DND-41 (cell line): Measurements from ENCODE around the gene CXCR2.

ENCODE experiments used
- ATAC-seq: fragments of 200-7000 bp; cut with Tn5 transposase; 3 replicates; pipeline ENCODE4 v1.9.1; 2021; ENCODE audit warnings: low read depth; ENCODE audit not compliant: insufficient read depth
- DNase-seq: peaks from one replicate; pipeline ENCODE4 v3.0.0-alpha.2; 2020
- H2AFZ ChIP-seq: 2 replicates; pipeline ENCODE4 v1.6.0; 2012; ENCODE audit warnings: low read depth, low read length
- H3K27ac ChIP-seq: 2 replicates; pipeline ENCODE4 v1.5.1; 2012; ENCODE audit warnings: low read length, inconsistent platforms
- H3K27me3 ChIP-seq: fragments of 200-600 bp; sonication (generic); 2 replicates; pipeline ENCODE4 v1.6.0; 2012; ENCODE audit warnings: low read length, mild to moderate bottlenecking, inconsistent platforms; ENCODE audit not compliant: insufficient read depth, poor library complexity
- H3K36me3 ChIP-seq: 2 replicates; pipeline ENCODE4 v1.5.1; 2012; ENCODE audit warnings: low read length, inconsistent platforms; ENCODE audit not compliant: insufficient read depth
- H3K4me1 ChIP-seq: 2 replicates; pipeline ENCODE4 v1.5.1; 2012; ENCODE audit warnings: mild to moderate bottlenecking, low read length; ENCODE audit not compliant: insufficient read depth
- H3K4me2 ChIP-seq: 2 replicates; pipeline ENCODE4 v1.6.0; 2012; ENCODE audit warnings: mild to moderate bottlenecking, moderate library complexity, low read length, inconsistent platforms; ENCODE audit not compliant: insufficient read depth
- H3K4me3 ChIP-seq, 2 experiments: fragments of 200-600 bp in 1 of 2; shearing (Covaris generic) in 1 of 2; 2 replicates each; pipeline ENCODE4 v1.5.1; 2012 to 2016; ENCODE audit warnings: inconsistent platforms in 2 of 2, low read length in 2 of 2, mild to moderate bottlenecking in 2 of 2, low read depth in 1 of 2, moderate library complexity in 1 of 2
- H3K79me2 ChIP-seq: 2 replicates; pipeline ENCODE4 v1.6.0; 2012; ENCODE audit warnings: low read length, inconsistent platforms; ENCODE audit not compliant: insufficient read depth
- H3K9ac ChIP-seq: 2 replicates; pipeline ENCODE4 v1.6.0; 2012; ENCODE audit warnings: low read depth, mild to moderate bottlenecking, inconsistent platforms, low read length, moderate library complexity
- H3K9me3 ChIP-seq: 2 replicates; pipeline ENCODE4 v1.5.1; 2012; ENCODE audit warnings: low read length, moderate library complexity, mild to moderate bottlenecking, inconsistent platforms; ENCODE audit not compliant: insufficient read depth, severe bottlenecking
- H4K20me1 ChIP-seq: 2 replicates; pipeline ENCODE4 v1.6.0; 2012; ENCODE audit warnings: low read length; ENCODE audit not compliant: insufficient read depth
- CTCF ChIP-seq: IDR thresholded peaks from 2 replicates; pipeline ENCODE4 v1.5.1; 2012; ENCODE audit warnings: borderline replicate concordance, low read length, moderate library complexity, mild to moderate bottlenecking; ENCODE audit not compliant: poor library complexity, severe bottlenecking; ENCODE audit errors: extremely low read depth
- EZH2 ChIP-seq: IDR thresholded peaks from 3 replicates; pipeline ENCODE4 v1.6.1; 2012; ENCODE audit warnings: borderline replicate concordance, low read depth, mild to moderate bottlenecking, moderate library complexity, low read length, inconsistent platforms; ENCODE audit not compliant: severe bottlenecking

Gene CXCR2

GRCh38 chr2:218152172-218152571 lies 26.3 kb downstream of the CXCR2 start:
- Histone ChIP-seq H3K36me3 (no peaks in the 10 kb centered on the region), H3K4me2 (no peak overlapping the region), H4K20me1 (no peaks in the 10 kb centered on the region), H3K9me3 (no peaks in the 10 kb centered on the region), H3K27me3 (peaks cover 20% of the 10 kb centered on the region), H3K79me2 (no peaks in the 10 kb centered on the region), H3K27ac (no peak overlapping the region), H3K4me1 (no peaks in the 10 kb centered on the region), H3K4me3 (no peak overlapping the region), H3K9ac (no peak overlapping the region), H2AFZ (no peak overlapping the region)
- no peak for DNase-seq
- no peak for ATAC-seq
- TF ChIP-seq EZH2 (no peak), CTCF (no peak)

- Histone ChIP-seq H3K9ac (no peak overlapping the region), H3K4me1 (no peaks in the 10 kb centered on the region), H3K27me3 (peaks cover 21% of the 10 kb centered on the region), H3K36me3 (no peaks in the 10 kb centered on the region), H3K79me2 (no peaks in the 10 kb centered on the region), H3K4me2 (no peak overlapping the region), H2AFZ (no peak overlapping the region), H3K9me3 (no peaks in the 10 kb centered on the region), H3K27ac (no peak overlapping the region), H3K4me3 (no peak overlapping the region), H4K20me1 (no peaks in the 10 kb centered on the region)
- TF ChIP-seq CTCF, result no peak
- no peak for DNase-seq
- ATAC-seq, result no peak
Measured at GRCh38 chr2:218152777-218153176, 26.9 kb downstream of the CXCR2 start.

DNA sequence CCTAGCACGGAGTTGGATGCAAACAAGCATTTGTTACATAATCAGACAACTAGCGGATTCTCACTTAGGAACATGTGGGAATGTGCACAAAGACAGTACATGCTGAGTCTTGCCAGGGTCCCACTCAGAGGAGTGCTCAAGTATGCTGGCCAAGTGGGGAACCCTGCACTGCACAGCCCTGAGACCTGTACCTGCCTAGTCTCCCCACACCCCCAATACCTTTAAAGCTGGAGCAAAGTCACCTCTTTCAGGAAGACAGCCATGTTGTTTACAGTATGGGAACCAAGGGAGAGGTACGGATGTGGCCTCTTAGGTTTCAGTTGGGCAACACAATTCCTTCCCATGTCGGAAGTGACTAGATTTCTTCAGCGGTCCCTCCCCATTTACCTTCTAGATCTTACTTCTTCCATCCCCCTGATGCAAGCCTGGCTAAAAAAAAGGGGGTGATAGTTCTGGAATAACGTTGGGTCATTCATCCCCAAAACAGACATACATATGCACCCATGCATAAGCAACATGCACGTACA lies 30.2 kb downstream of the CXCR2 start:
- TF ChIP-seq CTCF (no peak), EZH2 (no peak)
- no peak overlapping the region for H3K4me3 ChIP-seq
- H4K20me1 ChIP-seq, result no peaks in the 10 kb centered on the region
- ATAC-seq (no peak), DNase-seq (no peak)
- H2AFZ ChIP-seq, result no peak overlapping the region
- H3K4me2 ChIP-seq, result no peak overlapping the region
- H3K4me1 ChIP-seq, result no peaks in the 10 kb centered on the region
- no peaks in the 10 kb centered on the region for H3K36me3 ChIP-seq
- peaks cover 16% of the 10 kb centered on the region for H3K27me3 ChIP-seq
- H3K79me2 ChIP-seq, result no peaks in the 10 kb centered on the region
- H3K27ac ChIP-seq, result no peak overlapping the region
- no peak overlapping the region for H3K9ac ChIP-seq
- H3K9me3 ChIP-seq, result no peaks in the 10 kb centered on the region

DNA sequence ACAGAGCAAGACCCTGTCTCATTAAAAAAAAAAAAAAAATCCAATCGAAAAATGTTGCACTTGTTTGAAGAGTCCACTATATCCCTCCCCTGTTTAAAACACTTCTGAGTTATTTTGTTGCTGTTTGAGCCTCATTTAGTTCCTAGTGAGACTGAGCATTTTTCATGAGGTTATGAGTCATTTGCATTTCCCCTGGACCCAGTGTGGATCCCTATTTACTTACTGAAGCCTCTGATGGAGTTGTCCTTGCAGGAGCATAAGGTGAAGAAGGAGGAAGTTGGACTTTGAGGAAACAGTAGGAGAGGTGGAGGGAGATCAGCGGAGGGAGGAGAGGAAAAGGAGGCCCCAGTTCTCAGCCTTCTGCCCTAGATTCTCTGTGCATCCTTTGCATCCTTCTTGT lies 35.8 kb downstream of the CXCR2 start:
- ATAC-seq, result no peak
- H3K79me2 ChIP-seq, result no peaks in the 10 kb centered on the region

More for the DNA sequence above, 35.8 kb downstream of the CXCR2 start:
- no peak overlapping the region for H3K4me2 ChIP-seq
- no peak overlapping the region for H3K4me3 ChIP-seq
- H3K27me3 ChIP-seq, result peaks cover 22% of the 10 kb centered on the region
- no peak for TF ChIP-seq CTCF
- no peak for DNase-seq
- no peaks in the 10 kb centered on the region for H3K36me3 ChIP-seq
- H2AFZ ChIP-seq, result no peak overlapping the region
- H3K4me1 ChIP-seq, result no peaks in the 10 kb centered on the region
- H3K27ac ChIP-seq, result no peak overlapping the region
- H3K9ac ChIP-seq, result no peak overlapping the region
- no peaks in the 10 kb centered on the region for H3K9me3 ChIP-seq
- no peaks in the 10 kb centered on the region for H4K20me1 ChIP-seq
